ENCODE data around the gene HSPA1A. TPM values are rescaled to one million over a fixed set of nuclear protein-coding genes. Genes with fewer than 3 reads are reported as not detected.

The HSPA1A gene
- total and polyA plus RNA-seq, 9 of the 15 experiments (the other 6 are each of a cell fraction or from before 2014, with no cell fraction given): 2.2 to 273 (median 107) TPM

DNA sequence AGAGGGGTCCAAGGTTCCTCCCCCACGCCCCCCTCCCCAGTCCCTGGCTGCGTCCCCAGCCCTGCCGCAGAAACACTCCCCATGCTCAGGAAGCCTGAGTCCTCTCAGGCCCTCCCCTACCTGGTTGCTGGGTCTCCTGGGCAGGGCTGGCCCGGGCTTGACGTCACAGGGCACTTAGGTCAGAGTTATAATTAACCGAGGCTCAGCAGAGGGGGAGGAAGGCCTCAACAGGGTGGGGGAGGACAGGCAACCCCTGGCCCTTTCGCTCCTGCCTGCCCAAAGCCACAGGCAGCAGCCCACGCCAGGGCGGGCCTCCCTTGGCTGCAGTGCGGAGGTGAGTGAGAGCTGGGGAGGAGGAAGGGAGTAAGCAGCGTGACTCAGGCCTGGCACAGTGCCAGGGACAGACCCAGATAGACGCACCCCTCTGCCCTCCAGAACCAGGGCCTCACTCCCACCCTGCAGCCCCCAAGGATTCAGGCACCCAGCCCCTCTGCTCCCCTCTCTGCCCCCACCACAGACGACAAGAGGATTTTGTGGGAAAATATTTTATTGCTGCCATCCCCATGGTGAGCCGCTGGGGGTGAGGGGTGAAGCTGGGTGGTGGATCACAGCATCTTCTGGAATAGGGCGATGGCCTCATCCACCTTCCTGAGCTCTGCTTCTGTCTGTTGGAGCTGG lies 38.2 kb upstream of the HSPA1A start, which contains the start of gene VWA7 (continued):
- TF ChIP-seq, protein P1, sequence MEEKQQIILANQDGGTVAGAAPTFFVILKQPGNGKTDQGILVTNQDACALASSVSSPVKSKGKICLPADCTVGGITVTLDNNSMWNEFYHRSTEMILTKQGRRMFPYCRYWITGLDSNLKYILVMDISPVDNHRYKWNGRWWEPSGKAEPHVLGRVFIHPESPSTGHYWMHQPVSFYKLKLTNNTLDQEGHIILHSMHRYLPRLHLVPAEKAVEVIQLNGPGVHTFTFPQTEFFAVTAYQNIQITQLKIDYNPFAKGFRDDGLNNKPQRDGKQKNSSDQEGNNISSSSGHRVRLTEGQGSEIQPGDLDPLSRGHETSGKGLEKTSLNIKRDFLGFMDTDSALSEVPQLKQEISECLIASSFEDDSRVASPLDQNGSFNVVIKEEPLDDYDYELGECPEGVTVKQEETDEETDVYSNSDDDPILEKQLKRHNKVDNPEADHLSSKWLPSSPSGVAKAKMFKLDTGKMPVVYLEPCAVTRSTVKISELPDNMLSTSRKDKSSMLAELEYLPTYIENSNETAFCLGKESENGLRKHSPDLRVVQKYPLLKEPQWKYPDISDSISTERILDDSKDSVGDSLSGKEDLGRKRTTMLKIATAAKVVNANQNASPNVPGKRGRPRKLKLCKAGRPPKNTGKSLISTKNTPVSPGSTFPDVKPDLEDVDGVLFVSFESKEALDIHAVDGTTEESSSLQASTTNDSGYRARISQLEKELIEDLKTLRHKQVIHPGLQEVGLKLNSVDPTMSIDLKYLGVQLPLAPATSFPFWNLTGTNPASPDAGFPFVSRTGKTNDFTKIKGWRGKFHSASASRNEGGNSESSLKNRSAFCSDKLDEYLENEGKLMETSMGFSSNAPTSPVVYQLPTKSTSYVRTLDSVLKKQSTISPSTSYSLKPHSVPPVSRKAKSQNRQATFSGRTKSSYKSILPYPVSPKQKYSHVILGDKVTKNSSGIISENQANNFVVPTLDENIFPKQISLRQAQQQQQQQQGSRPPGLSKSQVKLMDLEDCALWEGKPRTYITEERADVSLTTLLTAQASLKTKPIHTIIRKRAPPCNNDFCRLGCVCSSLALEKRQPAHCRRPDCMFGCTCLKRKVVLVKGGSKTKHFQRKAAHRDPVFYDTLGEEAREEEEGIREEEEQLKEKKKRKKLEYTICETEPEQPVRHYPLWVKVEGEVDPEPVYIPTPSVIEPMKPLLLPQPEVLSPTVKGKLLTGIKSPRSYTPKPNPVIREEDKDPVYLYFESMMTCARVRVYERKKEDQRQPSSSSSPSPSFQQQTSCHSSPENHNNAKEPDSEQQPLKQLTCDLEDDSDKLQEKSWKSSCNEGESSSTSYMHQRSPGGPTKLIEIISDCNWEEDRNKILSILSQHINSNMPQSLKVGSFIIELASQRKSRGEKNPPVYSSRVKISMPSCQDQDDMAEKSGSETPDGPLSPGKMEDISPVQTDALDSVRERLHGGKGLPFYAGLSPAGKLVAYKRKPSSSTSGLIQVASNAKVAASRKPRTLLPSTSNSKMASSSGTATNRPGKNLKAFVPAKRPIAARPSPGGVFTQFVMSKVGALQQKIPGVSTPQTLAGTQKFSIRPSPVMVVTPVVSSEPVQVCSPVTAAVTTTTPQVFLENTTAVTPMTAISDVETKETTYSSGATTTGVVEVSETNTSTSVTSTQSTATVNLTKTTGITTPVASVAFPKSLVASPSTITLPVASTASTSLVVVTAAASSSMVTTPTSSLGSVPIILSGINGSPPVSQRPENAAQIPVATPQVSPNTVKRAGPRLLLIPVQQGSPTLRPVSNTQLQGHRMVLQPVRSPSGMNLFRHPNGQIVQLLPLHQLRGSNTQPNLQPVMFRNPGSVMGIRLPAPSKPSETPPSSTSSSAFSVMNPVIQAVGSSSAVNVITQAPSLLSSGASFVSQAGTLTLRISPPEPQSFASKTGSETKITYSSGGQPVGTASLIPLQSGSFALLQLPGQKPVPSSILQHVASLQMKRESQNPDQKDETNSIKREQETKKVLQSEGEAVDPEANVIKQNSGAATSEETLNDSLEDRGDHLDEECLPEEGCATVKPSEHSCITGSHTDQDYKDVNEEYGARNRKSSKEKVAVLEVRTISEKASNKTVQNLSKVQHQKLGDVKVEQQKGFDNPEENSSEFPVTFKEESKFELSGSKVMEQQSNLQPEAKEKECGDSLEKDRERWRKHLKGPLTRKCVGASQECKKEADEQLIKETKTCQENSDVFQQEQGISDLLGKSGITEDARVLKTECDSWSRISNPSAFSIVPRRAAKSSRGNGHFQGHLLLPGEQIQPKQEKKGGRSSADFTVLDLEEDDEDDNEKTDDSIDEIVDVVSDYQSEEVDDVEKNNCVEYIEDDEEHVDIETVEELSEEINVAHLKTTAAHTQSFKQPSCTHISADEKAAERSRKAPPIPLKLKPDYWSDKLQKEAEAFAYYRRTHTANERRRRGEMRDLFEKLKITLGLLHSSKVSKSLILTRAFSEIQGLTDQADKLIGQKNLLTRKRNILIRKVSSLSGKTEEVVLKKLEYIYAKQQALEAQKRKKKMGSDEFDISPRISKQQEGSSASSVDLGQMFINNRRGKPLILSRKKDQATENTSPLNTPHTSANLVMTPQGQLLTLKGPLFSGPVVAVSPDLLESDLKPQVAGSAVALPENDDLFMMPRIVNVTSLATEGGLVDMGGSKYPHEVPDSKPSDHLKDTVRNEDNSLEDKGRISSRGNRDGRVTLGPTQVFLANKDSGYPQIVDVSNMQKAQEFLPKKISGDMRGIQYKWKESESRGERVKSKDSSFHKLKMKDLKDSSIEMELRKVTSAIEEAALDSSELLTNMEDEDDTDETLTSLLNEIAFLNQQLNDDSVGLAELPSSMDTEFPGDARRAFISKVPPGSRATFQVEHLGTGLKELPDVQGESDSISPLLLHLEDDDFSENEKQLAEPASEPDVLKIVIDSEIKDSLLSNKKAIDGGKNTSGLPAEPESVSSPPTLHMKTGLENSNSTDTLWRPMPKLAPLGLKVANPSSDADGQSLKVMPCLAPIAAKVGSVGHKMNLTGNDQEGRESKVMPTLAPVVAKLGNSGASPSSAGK (IDR thresholded peaks at IDR 0.05): no peak
- TF ChIP-seq CHCHD3 (CRISPR knock-in tag; IDR thresholded peaks at IDR 0.05): peak; percentile 82; the same call in 1 of the 2 replicates
- TF ChIP-seq RNF2 (IDR thresholded peaks at IDR 0.05): peak; percentile 100
- no peak for TF ChIP-seq NR3C1 (CRISPR knock-in tag; IDR thresholded peaks at IDR 0.05)
- TF ChIP-seq NFIC (IDR thresholded peaks at IDR 0.05): peak; percentile 100
- no peak for TF ChIP-seq NCOA2 (IDR thresholded peaks at IDR 0.05; ENCODE audit: partially characterized antibody in 2 of 2)
- TF ChIP-seq GATA2 (CRISPR knock-in tag; IDR thresholded peaks at IDR 0.05): no peak
- TF ChIP-seq ZNF232 (CRISPR knock-in tag; IDR thresholded peaks at IDR 0.05): no peak
- TF ChIP-seq, protein P2, sequence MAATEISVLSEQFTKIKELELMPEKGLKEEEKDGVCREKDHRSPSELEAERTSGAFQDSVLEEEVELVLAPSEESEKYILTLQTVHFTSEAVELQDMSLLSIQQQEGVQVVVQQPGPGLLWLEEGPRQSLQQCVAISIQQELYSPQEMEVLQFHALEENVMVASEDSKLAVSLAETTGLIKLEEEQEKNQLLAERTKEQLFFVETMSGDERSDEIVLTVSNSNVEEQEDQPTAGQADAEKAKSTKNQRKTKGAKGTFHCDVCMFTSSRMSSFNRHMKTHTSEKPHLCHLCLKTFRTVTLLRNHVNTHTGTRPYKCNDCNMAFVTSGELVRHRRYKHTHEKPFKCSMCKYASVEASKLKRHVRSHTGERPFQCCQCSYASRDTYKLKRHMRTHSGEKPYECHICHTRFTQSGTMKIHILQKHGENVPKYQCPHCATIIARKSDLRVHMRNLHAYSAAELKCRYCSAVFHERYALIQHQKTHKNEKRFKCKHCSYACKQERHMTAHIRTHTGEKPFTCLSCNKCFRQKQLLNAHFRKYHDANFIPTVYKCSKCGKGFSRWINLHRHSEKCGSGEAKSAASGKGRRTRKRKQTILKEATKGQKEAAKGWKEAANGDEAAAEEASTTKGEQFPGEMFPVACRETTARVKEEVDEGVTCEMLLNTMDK (IDR thresholded peaks at IDR 0.05; ENCODE audit: borderline replicate concordance, insufficient read depth, low read depth, low read length, poor library complexity, severe bottlenecking): peak; percentile 6
- peak; percentile 35; the same call in 1 of the 2 replicates for TF ChIP-seq ZFPM2 (CRISPR knock-in tag; IDR thresholded peaks at IDR 0.05)
- TF ChIP-seq, protein P3, sequence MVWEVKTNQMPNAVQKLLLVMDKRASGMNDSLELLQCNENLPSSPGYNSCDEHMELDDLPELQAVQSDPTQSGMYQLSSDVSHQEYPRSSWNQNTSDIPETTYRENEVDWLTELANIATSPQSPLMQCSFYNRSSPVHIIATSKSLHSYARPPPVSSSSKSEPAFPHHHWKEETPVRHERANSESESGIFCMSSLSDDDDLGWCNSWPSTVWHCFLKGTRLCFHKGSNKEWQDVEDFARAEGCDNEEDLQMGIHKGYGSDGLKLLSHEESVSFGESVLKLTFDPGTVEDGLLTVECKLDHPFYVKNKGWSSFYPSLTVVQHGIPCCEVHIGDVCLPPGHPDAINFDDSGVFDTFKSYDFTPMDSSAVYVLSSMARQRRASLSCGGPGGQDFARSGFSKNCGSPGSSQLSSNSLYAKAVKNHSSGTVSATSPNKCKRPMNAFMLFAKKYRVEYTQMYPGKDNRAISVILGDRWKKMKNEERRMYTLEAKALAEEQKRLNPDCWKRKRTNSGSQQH (CRISPR knock-in tag; IDR thresholded peaks at IDR 0.05): peak; percentile 27; the same call in 1 of the 2 replicates
